ENCODE data around the gene ZBTB16.

Gene ZBTB16

DNA sequence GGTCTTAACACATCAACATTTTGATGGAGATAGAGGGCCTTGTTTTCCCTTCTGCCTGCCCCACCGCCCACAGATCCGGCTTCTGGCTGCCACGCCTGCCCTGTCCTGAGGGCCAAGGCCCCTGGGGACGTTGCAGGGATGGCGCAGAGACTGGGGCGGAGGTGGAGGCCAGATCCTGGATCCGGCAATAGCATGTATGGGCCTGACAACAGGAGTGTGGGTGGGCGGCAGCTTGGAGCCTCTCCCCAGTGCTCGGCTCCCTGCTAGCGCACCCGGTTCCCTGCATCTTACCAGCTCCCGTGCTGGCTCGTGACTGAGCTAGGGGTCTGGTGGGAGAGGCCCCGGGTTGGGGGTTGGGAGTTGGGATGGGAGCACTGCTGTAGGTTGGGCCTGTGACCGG is 95.6 kb downstream of the ZBTB16 start:
- Histone ChIP-seq H2AFZ (ENCODE audit: low read depth, low read length) (no peak overlapping the region), H3K9ac (ENCODE audit: low read depth, low read length) (no peak overlapping the region), H3K36me3 (ENCODE audit: insufficient read depth, low read length) (no peaks in the 10 kb centered on the region), H3K4me1 (ENCODE audit: insufficient read depth, low read length) (peaks cover 7% of the 10 kb centered on the region), H3K9me3 (ENCODE audit: insufficient read depth, low read length, severe bottlenecking) (no peaks in the 10 kb centered on the region), H3K4me2 (ENCODE audit: insufficient read depth, low read length) (no peak overlapping the region), H3K27ac (ENCODE audit: low read length) (no peak overlapping the region), H4K20me1 (ENCODE audit: insufficient read depth, low read length) (peaks cover 21% of the 10 kb centered on the region), H3K4me3 (ENCODE audit: low read depth in 1 of 2, low read length in 2 of 2) (no peak overlapping the region), H3K27me3 (ENCODE audit: insufficient read depth, low read length, poor library complexity) (peaks cover 16% of the 10 kb centered on the region), H3K79me2 (ENCODE audit: insufficient read depth, low read length) (no peaks in the 10 kb centered on the region)
- DNase-seq: no peak
- TF ChIP-seq, protein P1, sequence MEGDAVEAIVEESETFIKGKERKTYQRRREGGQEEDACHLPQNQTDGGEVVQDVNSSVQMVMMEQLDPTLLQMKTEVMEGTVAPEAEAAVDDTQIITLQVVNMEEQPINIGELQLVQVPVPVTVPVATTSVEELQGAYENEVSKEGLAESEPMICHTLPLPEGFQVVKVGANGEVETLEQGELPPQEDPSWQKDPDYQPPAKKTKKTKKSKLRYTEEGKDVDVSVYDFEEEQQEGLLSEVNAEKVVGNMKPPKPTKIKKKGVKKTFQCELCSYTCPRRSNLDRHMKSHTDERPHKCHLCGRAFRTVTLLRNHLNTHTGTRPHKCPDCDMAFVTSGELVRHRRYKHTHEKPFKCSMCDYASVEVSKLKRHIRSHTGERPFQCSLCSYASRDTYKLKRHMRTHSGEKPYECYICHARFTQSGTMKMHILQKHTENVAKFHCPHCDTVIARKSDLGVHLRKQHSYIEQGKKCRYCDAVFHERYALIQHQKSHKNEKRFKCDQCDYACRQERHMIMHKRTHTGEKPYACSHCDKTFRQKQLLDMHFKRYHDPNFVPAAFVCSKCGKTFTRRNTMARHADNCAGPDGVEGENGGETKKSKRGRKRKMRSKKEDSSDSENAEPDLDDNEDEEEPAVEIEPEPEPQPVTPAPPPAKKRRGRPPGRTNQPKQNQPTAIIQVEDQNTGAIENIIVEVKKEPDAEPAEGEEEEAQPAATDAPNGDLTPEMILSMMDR (IDR thresholded peaks at IDR 0.05; ENCODE audit: borderline replicate concordance, extremely low read depth, low read length, poor library complexity, severe bottlenecking): no peak
- no peak for TF ChIP-seq EZH2 (IDR thresholded peaks at IDR 0.05; ENCODE audit: borderline replicate concordance, low read depth, low read length, severe bottlenecking)
- no peak for ATAC-seq (ENCODE audit: insufficient read depth, low read depth)

DNA sequence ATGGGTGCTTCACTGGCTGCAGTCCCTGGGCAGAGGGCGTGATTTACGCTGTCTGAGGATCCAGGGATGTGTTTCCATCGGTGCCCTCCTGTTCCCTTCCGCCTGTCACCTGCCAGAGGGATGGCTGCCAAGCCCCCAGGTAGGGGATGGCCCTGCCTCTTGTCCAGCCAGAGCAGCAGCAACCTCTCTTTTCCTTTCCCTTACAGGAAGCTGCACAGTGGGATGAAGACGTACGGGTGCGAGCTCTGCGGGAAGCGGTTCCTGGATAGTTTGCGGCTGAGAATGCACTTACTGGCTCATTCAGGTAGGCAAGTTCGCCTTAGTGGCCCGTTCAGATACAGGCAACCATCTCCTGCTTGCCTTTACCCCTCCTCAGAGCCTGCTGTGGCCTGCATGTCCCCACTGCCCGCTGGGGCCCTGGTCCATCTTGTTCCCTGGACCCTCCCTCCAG is 96.6 kb downstream of the ZBTB16 start:
- Histone ChIP-seq H3K36me3 (ENCODE audit: insufficient read depth, low read length) (no peaks in the 10 kb centered on the region), H3K27me3 (ENCODE audit: insufficient read depth, low read length, poor library complexity) (peaks cover 21% of the 10 kb centered on the region), H3K4me1 (ENCODE audit: insufficient read depth, low read length) (peaks cover 17% of the 10 kb centered on the region), H3K4me3 (ENCODE audit: low read depth in 1 of 2, low read length in 2 of 2) (no peak overlapping the region), H3K9me3 (ENCODE audit: insufficient read depth, low read length, severe bottlenecking) (no peaks in the 10 kb centered on the region), H3K27ac (ENCODE audit: low read length) (no peak overlapping the region), H3K9ac (ENCODE audit: low read depth, low read length) (no peak overlapping the region), H3K79me2 (ENCODE audit: insufficient read depth, low read length) (no peaks in the 10 kb centered on the region), H3K4me2 (ENCODE audit: insufficient read depth, low read length) (no peak overlapping the region), H2AFZ (ENCODE audit: low read depth, low read length) (no peak overlapping the region), H4K20me1 (ENCODE audit: insufficient read depth, low read length) (peaks cover 27% of the 10 kb centered on the region)
- no peak for TF ChIP-seq EZH2 (IDR thresholded peaks at IDR 0.05; ENCODE audit: borderline replicate concordance, low read depth, low read length, severe bottlenecking)
- TF ChIP-seq, protein P1 (IDR thresholded peaks at IDR 0.05; ENCODE audit: borderline replicate concordance, extremely low read depth, low read length, poor library complexity, severe bottlenecking): no peak
- DNase-seq: no peak
- ATAC-seq (ENCODE audit: insufficient read depth, low read depth): no peak

DNA sequence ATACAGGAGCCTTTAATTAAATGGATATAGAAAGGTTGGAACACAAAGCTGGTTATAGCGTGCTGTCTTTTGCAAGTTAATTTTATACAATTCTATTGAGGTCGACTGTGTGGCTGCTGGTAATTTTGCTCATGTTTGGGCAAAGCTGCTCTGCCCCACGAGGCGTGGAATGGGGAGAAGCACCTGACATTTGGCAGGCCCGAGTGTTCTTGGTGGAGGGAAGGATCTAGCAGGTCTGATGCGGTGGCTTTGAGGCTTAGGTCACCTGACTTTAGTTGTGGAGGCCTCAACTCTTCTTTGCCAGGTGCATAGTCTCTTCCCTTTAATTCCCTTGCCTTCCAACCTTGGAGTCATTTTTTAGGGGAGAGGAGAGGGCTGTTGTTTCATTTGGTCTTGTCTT is 97.3 kb downstream of the ZBTB16 start:
- no peak overlapping the region for H3K9ac ChIP-seq (ENCODE audit: low read depth, low read length)
- no peaks in the 10 kb centered on the region for H3K36me3 ChIP-seq (ENCODE audit: insufficient read depth, low read length)
- TF ChIP-seq, protein P1 (IDR thresholded peaks at IDR 0.05; ENCODE audit: borderline replicate concordance, extremely low read depth, low read length, poor library complexity, severe bottlenecking): no peak
- TF ChIP-seq EZH2 (IDR thresholded peaks at IDR 0.05; ENCODE audit: borderline replicate concordance, low read depth, low read length, severe bottlenecking): no peak
- no peaks in the 10 kb centered on the region for H3K79me2 ChIP-seq (ENCODE audit: insufficient read depth, low read length)
- no peak overlapping the region for H3K4me3 ChIP-seq (ENCODE audit: low read depth in 1 of 2, low read length in 2 of 2)
- H3K9me3 ChIP-seq (ENCODE audit: insufficient read depth, low read length, severe bottlenecking): no peaks in the 10 kb centered on the region
- H3K4me2 ChIP-seq (ENCODE audit: insufficient read depth, low read length): no peak overlapping the region
- peaks cover 27% of the 10 kb centered on the region for H4K20me1 ChIP-seq (ENCODE audit: insufficient read depth, low read length)
- H3K4me1 ChIP-seq (ENCODE audit: insufficient read depth, low read length): peaks cover 17% of the 10 kb centered on the region
- no peak for ATAC-seq (ENCODE audit: insufficient read depth, low read depth)
- H3K27ac ChIP-seq (ENCODE audit: low read length): no peak overlapping the region
- H3K27me3 ChIP-seq (ENCODE audit: insufficient read depth, low read length, poor library complexity): peaks cover 28% of the 10 kb centered on the region
- no peak overlapping the region for H2AFZ ChIP-seq (ENCODE audit: low read depth, low read length)
- no peak for DNase-seq

All from DND-41 (cell line).